GM21825 (cell line): ENCODE measurements around the gene ATP6V0B.

Experiments
- ATAC-seq: cut with Tn5 transposase; IDR thresholded peaks from one replicate; pipeline ENCODE4 v1.9.1; 2021; ENCODE audit warnings: mild to moderate bottlenecking, moderate library complexity; ENCODE audit not compliant: unreplicated experiment

Gene ATP6V0B

GRCh38 chr1:44024903-44025525, 50.3 kb downstream of the ATP6V0B start:
- no peak for ATAC-seq

GRCh38 chr1:44025816-44026215, 51.1 kb downstream of the ATP6V0B start:
- ATAC-seq = no peak

- no peak for ATAC-seq
Measured at GRCh38 chr1:44027320-44027719, 52.6 kb downstream of the ATP6V0B start.
